ENCODE data around the gene GTF2H4.

Gene GTF2H4

DNA sequence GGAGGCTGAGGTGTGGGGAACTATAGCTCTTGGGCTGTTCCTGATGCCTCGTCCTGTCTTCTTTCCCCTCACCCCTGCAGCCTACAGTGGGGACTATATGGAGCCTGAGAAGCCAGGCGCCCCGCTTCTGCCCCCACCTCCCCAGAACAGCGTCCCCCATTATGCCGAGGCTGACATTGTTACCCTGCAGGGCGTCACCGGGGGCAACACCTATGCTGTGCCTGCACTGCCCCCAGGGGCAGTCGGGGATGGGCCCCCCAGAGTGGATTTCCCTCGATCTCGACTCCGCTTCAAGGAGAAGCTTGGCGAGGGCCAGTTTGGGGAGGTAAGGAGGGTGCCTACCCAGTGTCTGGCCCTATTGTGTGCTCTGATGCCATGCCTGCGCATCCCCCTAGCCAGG is 11.5 kb upstream of the GTF2H4 start:
- Histone ChIP-seq H3K9ac (ENCODE audit: low read length) (no peak overlapping the region), H3K36me3 (ENCODE audit: low read length) (no peaks in the 10 kb centered on the region), H3K9me3 (ENCODE audit: insufficient read depth, low read length) (no peaks in the 10 kb centered on the region), H3K9me2 (replicated peaks; ENCODE audit: insufficient read depth, low read length) (no peaks in the 10 kb centered on the region), H3K4me3 (ENCODE audit: insufficient read depth, low read length, poor library complexity, severe bottlenecking) (no peak overlapping the region), H3K4me2 (ENCODE audit: low read depth, low read length, poor library complexity, severe bottlenecking) (no peak overlapping the region), H3K79me2 (ENCODE audit: insufficient read depth, low read length) (no peaks in the 10 kb centered on the region), H3K27ac (ENCODE audit: low read depth, low read length) (no peak overlapping the region), H2AFZ (ENCODE audit: low read depth, low read length, severe bottlenecking) (no peak overlapping the region), H4K20me1 (ENCODE audit: low read depth, low read length) (no peaks in the 10 kb centered on the region), H3F3A (ENCODE audit: insufficient read depth) (no peaks in the 10 kb centered on the region), H3K27me3 (ENCODE audit: low read length) (no peaks in the 10 kb centered on the region)
- TF ChIP-seq, protein P1, sequence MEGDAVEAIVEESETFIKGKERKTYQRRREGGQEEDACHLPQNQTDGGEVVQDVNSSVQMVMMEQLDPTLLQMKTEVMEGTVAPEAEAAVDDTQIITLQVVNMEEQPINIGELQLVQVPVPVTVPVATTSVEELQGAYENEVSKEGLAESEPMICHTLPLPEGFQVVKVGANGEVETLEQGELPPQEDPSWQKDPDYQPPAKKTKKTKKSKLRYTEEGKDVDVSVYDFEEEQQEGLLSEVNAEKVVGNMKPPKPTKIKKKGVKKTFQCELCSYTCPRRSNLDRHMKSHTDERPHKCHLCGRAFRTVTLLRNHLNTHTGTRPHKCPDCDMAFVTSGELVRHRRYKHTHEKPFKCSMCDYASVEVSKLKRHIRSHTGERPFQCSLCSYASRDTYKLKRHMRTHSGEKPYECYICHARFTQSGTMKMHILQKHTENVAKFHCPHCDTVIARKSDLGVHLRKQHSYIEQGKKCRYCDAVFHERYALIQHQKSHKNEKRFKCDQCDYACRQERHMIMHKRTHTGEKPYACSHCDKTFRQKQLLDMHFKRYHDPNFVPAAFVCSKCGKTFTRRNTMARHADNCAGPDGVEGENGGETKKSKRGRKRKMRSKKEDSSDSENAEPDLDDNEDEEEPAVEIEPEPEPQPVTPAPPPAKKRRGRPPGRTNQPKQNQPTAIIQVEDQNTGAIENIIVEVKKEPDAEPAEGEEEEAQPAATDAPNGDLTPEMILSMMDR (IDR thresholded peaks at IDR 0.05; ENCODE audit: insufficient read depth, low read length, poor library complexity, severe bottlenecking) = no peak
- TF ChIP-seq EZH2phosphoT487 (conservative IDR thresholded peaks at IDR 0.05; ENCODE audit: low read length) = no peak

- Histone ChIP-seq H3K9ac (ENCODE audit: low read length) (no peak overlapping the region), H3K36me3 (ENCODE audit: low read length) (no peaks in the 10 kb centered on the region), H4K20me1 (ENCODE audit: low read depth, low read length) (no peaks in the 10 kb centered on the region), H3F3A (ENCODE audit: insufficient read depth) (no peaks in the 10 kb centered on the region), H2AFZ (ENCODE audit: low read depth, low read length, severe bottlenecking) (no peak overlapping the region), H3K4me3 (ENCODE audit: insufficient read depth, low read length, poor library complexity, severe bottlenecking) (no peak overlapping the region), H3K4me2 (ENCODE audit: low read depth, low read length, poor library complexity, severe bottlenecking) (no peak overlapping the region), H3K27me3 (ENCODE audit: low read length) (no peaks in the 10 kb centered on the region), H3K79me2 (ENCODE audit: insufficient read depth, low read length) (no peaks in the 10 kb centered on the region), H3K9me2 (replicated peaks; ENCODE audit: insufficient read depth, low read length) (no peaks in the 10 kb centered on the region), H3K27ac (ENCODE audit: low read depth, low read length) (no peak overlapping the region), H3K9me3 (ENCODE audit: insufficient read depth, low read length) (no peaks in the 10 kb centered on the region)
- TF ChIP-seq, protein P1 (IDR thresholded peaks at IDR 0.05; ENCODE audit: insufficient read depth, low read length, poor library complexity, severe bottlenecking) = no peak
- no peak for TF ChIP-seq EZH2phosphoT487 (conservative IDR thresholded peaks at IDR 0.05; ENCODE audit: low read length)
Measured at GRCh38 chr6:30897882-30898281, 10.1 kb upstream of the GTF2H4 start.

GRCh38 chr6:30898750-30899360 is 9.2 kb upstream of the GTF2H4 start:
- Histone ChIP-seq H3K27ac (ENCODE audit: low read depth, low read length) (no peak overlapping the region), H3K27me3 (ENCODE audit: low read length) (no peaks in the 10 kb centered on the region), H3K36me3 (ENCODE audit: low read length) (no peaks in the 10 kb centered on the region), H3K9me2 (replicated peaks; ENCODE audit: insufficient read depth, low read length) (no peaks in the 10 kb centered on the region), H3K9me3 (ENCODE audit: insufficient read depth, low read length) (no peaks in the 10 kb centered on the region), H4K20me1 (ENCODE audit: low read depth, low read length) (no peaks in the 10 kb centered on the region), H3K4me2 (ENCODE audit: low read depth, low read length, poor library complexity, severe bottlenecking) (no peak overlapping the region), H3K79me2 (ENCODE audit: insufficient read depth, low read length) (no peaks in the 10 kb centered on the region), H2AFZ (ENCODE audit: low read depth, low read length, severe bottlenecking) (no peak overlapping the region), H3F3A (ENCODE audit: insufficient read depth) (no peaks in the 10 kb centered on the region), H3K4me3 (ENCODE audit: insufficient read depth, low read length, poor library complexity, severe bottlenecking) (no peak overlapping the region), H3K9ac (ENCODE audit: low read length) (no peak overlapping the region)
- TF ChIP-seq EZH2phosphoT487 (conservative IDR thresholded peaks at IDR 0.05; ENCODE audit: low read length) = no peak
- TF ChIP-seq, protein P1 (IDR thresholded peaks at IDR 0.05; ENCODE audit: insufficient read depth, low read length, poor library complexity, severe bottlenecking) = no peak

All from SU-DHL-6 (cell line).